ENCODE data around the gene PALM2AKAP2.
A peak's percentile ranks its signal among the peaks of the same experiment; 100 is the strongest.

Gene PALM2AKAP2

GRCh38 chr9:109779711-109780452, at the start of gene PALM2AKAP2:
TSS of gene PALM2AKAP2 (plus strand) at chr9:109780198. CDS start at chr9:109780489, 291 bp downstream.
- DNase-seq (ENCODE audit: low read depth) = peak; percentile 69

- no peak for DNase-seq (ENCODE audit: low read depth)
Measured at GRCh38 chr9:109730228-109730627, 49.8 kb upstream of the PALM2AKAP2 start.

DNA sequence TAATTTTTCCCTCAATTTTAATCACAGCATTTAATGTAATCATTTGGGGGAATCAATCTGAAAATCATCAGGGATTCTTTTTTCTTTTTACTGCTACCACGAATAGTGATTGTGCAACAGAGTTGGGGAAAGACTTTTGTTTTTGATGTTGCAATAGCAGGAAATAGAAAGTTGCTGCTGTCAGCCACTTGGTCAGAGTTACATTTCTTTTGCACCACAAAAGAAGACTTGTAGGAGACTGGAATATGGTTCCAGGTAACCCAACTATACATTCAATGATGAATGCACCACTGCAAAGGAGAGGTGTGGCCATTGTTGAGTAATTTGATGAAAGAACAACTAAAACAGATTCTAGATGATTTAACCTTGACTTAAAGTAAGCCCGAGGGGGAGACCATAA, 46.3 kb upstream of the PALM2AKAP2 start:
- peak; percentile 52 for DNase-seq (ENCODE audit: low read depth)

DNA sequence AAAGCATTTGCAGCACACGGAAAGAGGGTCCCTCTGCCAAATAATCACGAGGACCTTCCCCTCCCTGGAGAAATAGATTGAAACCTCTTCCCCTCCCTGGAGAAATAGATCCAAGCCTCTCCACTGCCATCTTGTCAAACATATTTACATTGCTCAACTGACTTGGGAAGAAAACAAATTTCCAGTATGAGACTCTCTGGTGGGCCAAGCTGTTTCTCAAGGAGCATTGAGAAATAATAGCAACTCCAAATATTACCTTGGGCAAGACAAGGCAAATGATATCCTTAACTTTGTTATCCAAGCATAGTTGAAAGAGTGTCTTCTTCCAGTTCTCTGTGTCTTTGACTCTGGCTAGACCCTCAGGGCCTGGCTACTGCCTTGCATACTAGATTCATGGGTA, 45.2 kb upstream of the PALM2AKAP2 start:
- peak; percentile 27 for DNase-seq (ENCODE audit: low read depth)

- no peak for DNase-seq (ENCODE audit: low read depth)
Measured at GRCh38 chr9:109735801-109736200, 44.2 kb upstream of the PALM2AKAP2 start.

DNA sequence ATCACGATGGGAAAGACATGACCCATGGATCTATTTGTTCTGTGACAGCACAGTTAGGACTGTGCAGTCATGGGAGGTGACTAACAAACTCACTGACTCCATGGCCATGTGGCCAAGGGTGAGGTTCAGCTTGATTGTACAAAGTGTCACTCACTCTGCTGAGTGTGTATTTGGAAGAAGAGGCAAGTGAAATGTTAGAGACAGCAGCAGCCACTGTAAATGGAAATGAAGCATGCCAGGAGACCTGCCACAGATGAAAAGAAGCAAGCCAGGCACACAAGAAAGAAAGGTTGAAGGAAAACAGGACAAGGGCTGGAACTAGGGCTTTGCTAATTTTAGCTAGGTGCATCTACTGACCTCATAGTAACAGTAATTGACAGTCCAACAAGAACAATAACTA, 42.7 kb upstream of the PALM2AKAP2 start:
- no peak for DNase-seq (ENCODE audit: low read depth)

DNA sequence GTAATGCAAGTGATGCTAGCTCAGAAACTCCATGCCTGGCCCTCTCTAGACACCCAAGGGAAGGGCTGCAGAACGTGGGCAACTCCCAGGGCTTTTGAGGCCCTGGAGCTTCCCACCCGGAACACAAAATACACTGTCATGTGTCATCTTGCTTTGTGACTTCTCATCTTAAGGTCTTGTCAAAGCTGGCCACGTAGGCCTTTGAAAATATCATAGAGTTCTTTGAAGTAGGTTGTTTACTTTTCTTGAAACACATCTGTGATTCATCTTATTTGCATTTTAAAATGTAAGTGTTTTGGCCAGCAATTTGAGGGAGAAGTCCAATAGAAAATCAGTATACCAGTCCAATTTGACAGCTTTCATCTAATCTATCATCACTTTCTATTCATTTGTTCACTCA, 40.2 kb upstream of the PALM2AKAP2 start:
- no peak for DNase-seq (ENCODE audit: low read depth)

DNA sequence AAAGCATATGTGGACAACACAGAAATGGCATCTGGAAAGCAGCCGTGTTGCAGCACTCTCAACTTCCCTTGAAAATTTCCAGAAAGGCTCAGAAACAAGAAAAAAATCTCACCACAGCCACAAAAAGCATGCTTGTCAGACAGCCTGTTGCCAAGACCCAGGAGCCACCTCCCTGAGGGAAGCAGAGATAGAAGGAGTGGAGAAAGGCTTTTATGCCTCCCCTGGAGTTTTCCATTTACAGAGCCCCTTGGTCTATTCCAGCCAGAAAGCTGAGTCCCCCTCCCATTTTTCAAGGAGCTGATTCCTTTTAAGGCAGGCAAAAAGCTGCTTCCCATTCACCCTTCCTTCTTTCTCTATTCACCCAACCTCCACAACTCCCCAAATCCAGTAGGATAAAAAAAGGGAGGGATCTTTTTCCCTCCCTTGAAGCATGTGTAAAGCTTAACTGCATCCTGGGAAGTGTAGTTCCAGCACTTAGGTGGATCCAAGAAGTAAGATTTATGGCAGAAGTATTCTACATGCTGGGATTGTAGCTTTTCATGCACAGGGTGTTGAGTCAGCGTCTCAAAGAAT, 37.1 kb upstream of the PALM2AKAP2 start:
- peak; percentile 12 for DNase-seq (ENCODE audit: low read depth)

- DNase-seq (ENCODE audit: low read depth) = no peak
Measured at GRCh38 chr9:109743696-109744095, 36.3 kb upstream of the PALM2AKAP2 start.

GRCh38 chr9:109745335-109746283, 34.4 kb upstream of the PALM2AKAP2 start:
- peak; percentile 63 for DNase-seq (ENCODE audit: low read depth)

GRCh38 chr9:109751253-109751652, 28.7 kb upstream of the PALM2AKAP2 start:
- no peak for DNase-seq (ENCODE audit: low read depth)

- no peak for DNase-seq (ENCODE audit: low read depth)
Measured at GRCh38 chr9:109753308-109753707, 26.7 kb upstream of the PALM2AKAP2 start.

GRCh38 chr9:109755040-109755439, 25.0 kb upstream of the PALM2AKAP2 start:
- DNase-seq (ENCODE audit: low read depth) = no peak

- DNase-seq (ENCODE audit: low read depth) = no peak
Measured at GRCh38 chr9:109759589-109759988, 20.4 kb upstream of the PALM2AKAP2 start.

GRCh38 chr9:109765278-109765677, 14.7 kb upstream of the PALM2AKAP2 start:
- DNase-seq (ENCODE audit: low read depth) = no peak

DNA sequence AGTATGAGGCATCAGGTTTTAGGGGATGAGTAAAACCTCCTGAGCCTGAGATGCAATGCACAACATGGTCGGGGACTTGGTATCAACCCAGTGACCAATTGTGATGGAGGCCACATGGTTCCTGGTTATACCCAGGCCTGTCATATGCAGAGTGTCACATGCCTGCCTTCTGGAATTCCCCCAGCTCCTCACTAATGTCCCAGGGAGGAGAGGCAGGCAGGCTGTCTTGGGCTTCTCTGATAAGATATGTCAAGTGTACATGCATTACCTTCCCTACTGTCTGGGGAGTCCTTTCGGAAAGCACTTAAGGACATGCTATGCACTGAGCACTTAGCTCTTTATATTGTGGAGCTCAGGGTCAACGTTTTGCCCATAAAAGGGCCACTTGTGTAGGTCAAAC, 14.2 kb upstream of the PALM2AKAP2 start:
- DNase-seq (ENCODE audit: low read depth) = no peak

- DNase-seq (ENCODE audit: low read depth) = peak; percentile 79
Measured at GRCh38 chr9:109766351-109766750, 13.6 kb upstream of the PALM2AKAP2 start.

- DNase-seq (ENCODE audit: low read depth) = no peak
Measured at GRCh38 chr9:109767404-109767803, 12.6 kb upstream of the PALM2AKAP2 start.

- DNase-seq (ENCODE audit: low read depth) = no peak
Measured at GRCh38 chr9:109767814-109768213, 12.2 kb upstream of the PALM2AKAP2 start.

- peak; percentile 7 for DNase-seq (ENCODE audit: low read depth)
Measured at GRCh38 chr9:109769250-109769649, 10.7 kb upstream of the PALM2AKAP2 start.

GRCh38 chr9:109770101-109770500, 9.9 kb upstream of the PALM2AKAP2 start:
- no peak for DNase-seq (ENCODE audit: low read depth)

GRCh38 chr9:109771087-109771486, 8.9 kb upstream of the PALM2AKAP2 start:
- DNase-seq (ENCODE audit: low read depth) = peak; percentile 60

All from fibroblast of gingiva (primary cell).